Right cardiac atrium (tissue), 5 donors: ENCODE results near the gene NEU4. TPM values are rescaled to one million over a fixed set of nuclear protein-coding genes. Genes with fewer than 3 reads are reported as not detected.
"Not testable (repeated sequence)": the region's sequence is repeated elsewhere in the genome, so short reads cannot be mapped to it uniquely, and the experiment has no call there.

Experiments used
- ATAC-seq, 2 donors: fragments of 200-7000 bp; cut with Tn5 transposase; one replicate each; pipeline versions ENCODE4 v1.8.0 to v1.9.1; 2020; ENCODE audit warnings: moderate library complexity in 2 of 2, mild to moderate bottlenecking in 1 of 2
- DNase-seq, 3 donors: peaks; one replicate each; pipeline ENCODE4 v3.0.0-alpha.2; 2020
- H3K27ac ChIP-seq: one replicate; pipeline ENCODE4 v1.5.1; 2013; ENCODE audit warnings: mild to moderate bottlenecking, low read length, control low read depth, moderate library complexity
- H3K27me3 ChIP-seq: one replicate; pipeline ENCODE4 v1.6.1; 2013; ENCODE audit not compliant: control insufficient read depth, insufficient read depth
- H3K4me1 ChIP-seq: one replicate; pipeline ENCODE4 v1.6.1; 2013; ENCODE audit warnings: low read length; ENCODE audit not compliant: control insufficient read depth, insufficient read depth
- H3K4me3 ChIP-seq: one replicate; pipeline ENCODE4 v1.5.1; 2013; ENCODE audit warnings: low read length, control low read depth
- H3K9me3 ChIP-seq: one replicate; pipeline ENCODE4 v1.6.1; 2013; ENCODE audit warnings: low read length; ENCODE audit not compliant: control insufficient read depth
- whole genome bisulfite sequencing: extraction: QIAGEN DNeasy Blood & Tissue Kit; methylation state at CpG from one replicate; pipeline ENCODE4 v1.1.7; 2013; 5-methylcytosine and 5-hydroxymethylcytosine counted together
- intact Hi-C, 4 donors: fragments of 100-400 bp; cut with DNase I; formaldehyde crosslinking; loops; one replicate each; pipeline versions ENCODE4 v1.11.0 to v1.14.0; 2022 to 2023
- polyA plus RNA-seq: library from polyadenylated mRNA; stranded (reverse); fragments of 200-250 nt; gene quantifications from one replicate; pipeline ENCODE4 v1.2.3, GENCODE V29; 2013
- total RNA-seq, 4 donors: library from RNA; stranded (reverse); fragmentation: NEBNext Ultra II Directional; extraction: Animal tissue kit (Norgen Biotek cat#: 25700); gene quantifications; one replicate each; pipeline ENCODE4 v1.2.1, GENCODE V29; 2021
- donor health status: healthy with polysubstance abuse.
- donor health status: DM: no; HTN: yes; CAD: no.
- donor health status: DM: no; HTN: no; CAD: no.
- donor health status: DM: no; HTN: yes; CAD: no; lungs with severe emphysema.
- donor health status: DM: yes; HTN: yes; CAD: no.

The NEU4 gene
- total and polyA plus RNA-seq, 5 donors, result 0.17 to 1.4 (median 0.76) TPM; not detected in 1

DNA sequence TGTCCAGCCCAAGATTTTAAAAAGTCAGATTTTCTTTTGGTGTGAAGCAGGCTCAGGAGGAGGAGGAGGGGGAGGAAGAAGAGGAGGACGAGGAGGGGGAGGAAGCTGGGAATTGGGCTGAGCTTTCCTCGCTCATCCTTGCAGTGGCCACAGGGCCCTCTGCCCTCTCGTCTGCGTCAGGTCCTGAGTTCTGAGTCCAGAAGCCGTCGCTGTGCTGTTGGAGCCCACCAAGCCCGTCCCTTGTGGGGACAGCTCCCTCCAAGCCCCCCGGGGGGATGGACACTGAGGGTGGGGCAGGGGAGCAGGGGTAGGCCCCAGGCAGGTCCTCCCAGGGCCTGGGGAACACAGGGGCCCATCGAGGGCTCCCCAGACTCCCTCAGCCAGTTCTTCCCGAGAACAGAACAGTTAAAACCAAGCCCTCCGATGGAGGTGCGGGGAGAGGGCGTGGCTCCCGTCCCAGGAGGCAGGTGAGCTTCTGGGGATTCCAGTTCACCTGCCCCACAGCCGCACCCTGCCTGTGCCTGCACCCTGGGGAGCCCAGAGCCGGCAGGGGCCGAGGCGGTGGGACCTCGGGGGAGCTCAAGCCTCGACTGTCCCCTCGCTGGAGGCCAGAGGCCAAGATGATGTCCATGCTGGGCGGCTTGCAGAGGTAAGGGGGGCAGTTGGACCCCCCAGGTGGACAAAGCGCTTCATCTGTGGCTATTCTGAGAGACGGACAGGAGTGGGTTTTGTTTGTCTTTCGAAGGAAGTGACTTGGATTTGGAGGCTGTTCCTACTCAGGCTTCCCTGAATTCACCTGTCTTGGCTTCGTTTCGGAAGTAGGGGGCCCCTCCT is 32.4 kb upstream of the NEU4 start, which contains the start of gene GAL3ST2:
TSS of gene GAL3ST2 (plus strand) at position 487 of the 834 bp plus-strand sequence. CDS start at position 621, 134 bp downstream.
- Histone ChIP-seq H3K4me1 (no peaks in the 10 kb centered on the region), H3K4me3 (no peak within 1 kb of the TSS), H3K9me3 (no peaks in the 10 kb centered on the region), H3K27me3 (no peaks in the 10 kb centered on the region), H3K27ac (no peak within 1 kb of the TSS)
- peak in 2 of 3 donors; percentile 29 to 37 for DNase-seq
- intact Hi-C loops, result no loop called here
- no peak for ATAC-seq
- 77% methylated on average over 27 of the region's 27 CpGs for WGBS

- no peaks in the 10 kb centered on the region for H3K9me3 ChIP-seq
- H3K27ac ChIP-seq, result no peak overlapping the region
- 72% methylated on average over 22 of the region's 22 CpGs for WGBS
- no peak overlapping the region for H3K4me3 ChIP-seq
- no peak for ATAC-seq
- DNase-seq, result peak in 2 of 3 donors; percentile 17 to 18
- intact Hi-C loops, result no loop called here
- H3K4me1 ChIP-seq, result no peaks in the 10 kb centered on the region
- no peaks in the 10 kb centered on the region for H3K27me3 ChIP-seq
Measured at GRCh38 chr2:241777170-241777685, 31.8 kb upstream of the NEU4 start.

DNA sequence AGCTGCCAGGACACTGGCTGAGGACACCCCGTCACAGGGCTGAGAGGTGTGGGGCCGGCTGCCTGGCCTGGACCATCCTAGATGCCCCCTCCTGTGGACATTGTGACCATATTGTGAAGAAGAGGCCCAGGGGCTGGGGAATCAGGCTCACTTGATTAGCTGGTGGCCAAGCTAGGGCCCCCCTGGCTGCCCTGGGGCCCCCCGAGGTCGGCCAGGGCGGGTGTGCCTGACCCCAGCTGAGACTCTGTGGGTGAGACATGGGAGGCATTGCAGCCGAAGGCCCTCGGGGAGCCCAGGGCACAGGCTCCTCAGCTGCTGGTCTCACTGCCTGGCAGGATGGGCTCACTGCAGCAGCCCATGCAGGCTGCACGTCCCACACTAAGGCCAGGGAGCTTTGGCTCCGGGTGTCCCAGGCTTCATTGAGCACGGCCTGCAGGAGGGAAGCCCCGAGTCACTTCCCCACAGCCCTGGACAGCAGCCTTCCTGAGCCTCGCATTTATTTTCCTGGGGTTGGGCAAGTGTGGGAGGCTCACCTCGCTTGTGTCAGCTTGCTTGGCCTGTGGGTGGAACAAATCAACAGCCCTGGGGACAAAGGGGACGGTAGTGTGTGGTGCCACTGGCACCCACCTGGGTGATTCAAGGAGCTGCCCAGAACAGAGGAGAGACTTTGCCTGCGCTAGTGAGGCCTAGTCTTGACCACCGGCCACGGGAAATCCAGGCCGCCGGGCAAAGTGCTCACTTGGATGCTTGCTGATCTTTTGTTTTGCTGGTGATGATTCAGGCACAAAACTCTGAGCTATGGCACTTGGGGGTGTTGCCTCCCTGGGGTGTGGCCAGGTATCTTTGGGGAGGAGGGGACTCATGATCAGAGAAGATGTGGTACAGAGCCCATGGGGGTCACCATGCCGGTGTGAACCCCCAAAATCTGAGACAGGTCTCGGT is 31.0 kb upstream of the NEU4 start:
- no peaks in the 10 kb centered on the region for H3K4me1 ChIP-seq
- WGBS, result 74% methylated on average over 21 of the region's 21 CpGs
- H3K9me3 ChIP-seq, result no peaks in the 10 kb centered on the region

GRCh38 chr2:241780939-241781569 is 27.9 kb upstream of the NEU4 start:
- Histone ChIP-seq H3K4me3 (no peak overlapping the region), H3K9me3 (no peaks in the 10 kb centered on the region), H3K27ac (no peak overlapping the region), H3K4me1 (no peaks in the 10 kb centered on the region), H3K27me3 (no peaks in the 10 kb centered on the region)
- DNase-seq (no peak), ATAC-seq (no peak)
- intact Hi-C loops, result no loop called here
- WGBS, result 85% methylated on average over 5 of the region's 5 CpGs

More for the DNA sequence above, 31.0 kb upstream of the NEU4 start:
- ATAC-seq (no peak), DNase-seq (peak in 2 of 3 donors; percentile 20 to 24)
- H3K27me3 ChIP-seq, result no peaks in the 10 kb centered on the region
- intact Hi-C loops, result no loop called here
- no peak overlapping the region for H3K27ac ChIP-seq
- H3K4me3 ChIP-seq, result no peak overlapping the region

DNA sequence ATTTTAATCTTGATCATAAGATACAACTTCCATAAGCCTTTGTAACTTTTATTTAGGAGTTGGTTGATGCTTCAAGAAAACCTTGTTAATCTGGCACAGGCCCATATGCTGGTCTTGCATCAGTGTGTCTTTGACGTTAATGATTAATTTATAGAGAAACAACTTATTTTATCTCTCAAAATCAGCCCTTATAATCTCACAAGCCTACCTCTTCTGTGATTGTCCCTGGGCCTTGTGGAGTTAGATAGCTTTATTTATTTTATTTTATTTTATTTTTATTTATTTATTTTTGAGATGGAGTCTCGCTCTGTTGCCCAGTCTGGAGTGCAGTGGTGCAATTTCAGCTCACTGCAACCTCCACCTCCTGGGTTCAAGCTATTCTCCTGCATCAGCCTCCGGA is 26.9 kb upstream of the NEU4 start:
- WGBS, result 88% methylated on average over 3 of the region's 3 CpGs
- H3K9me3 ChIP-seq, H3K27ac ChIP-seq, H3K4me1 ChIP-seq, intact Hi-C loops, ATAC-seq, H3K4me3 ChIP-seq, DNase-seq, H3K27me3 ChIP-seq: not testable (repeated sequence)

- H3K4me1 ChIP-seq, result no peaks in the 10 kb centered on the region
- WGBS, result 86% methylated on average over 4 of the region's 4 CpGs
- H3K9me3 ChIP-seq, result no peaks in the 10 kb centered on the region
- DNase-seq (no peak), ATAC-seq (no peak)
- H3K4me3 ChIP-seq, result no peak overlapping the region
- no peak overlapping the region for H3K27ac ChIP-seq
- intact Hi-C loops, result no loop called here
- H3K27me3 ChIP-seq, result no peaks in the 10 kb centered on the region
Measured at GRCh38 chr2:241788135-241788534, 20.9 kb upstream of the NEU4 start.

- ATAC-seq (no peak), DNase-seq (no peak)
- H3K4me3 ChIP-seq, result no peak overlapping the region
- no peak overlapping the region for H3K27ac ChIP-seq
- no peaks in the 10 kb centered on the region for H3K4me1 ChIP-seq
- no peaks in the 10 kb centered on the region for H3K27me3 ChIP-seq
- 34% methylated on average over 3 of the region's 3 CpGs for WGBS
- H3K9me3 ChIP-seq, result no peaks in the 10 kb centered on the region
- intact Hi-C loops, result no loop called here
Measured at GRCh38 chr2:241788572-241788971, 20.4 kb upstream of the NEU4 start.

DNA sequence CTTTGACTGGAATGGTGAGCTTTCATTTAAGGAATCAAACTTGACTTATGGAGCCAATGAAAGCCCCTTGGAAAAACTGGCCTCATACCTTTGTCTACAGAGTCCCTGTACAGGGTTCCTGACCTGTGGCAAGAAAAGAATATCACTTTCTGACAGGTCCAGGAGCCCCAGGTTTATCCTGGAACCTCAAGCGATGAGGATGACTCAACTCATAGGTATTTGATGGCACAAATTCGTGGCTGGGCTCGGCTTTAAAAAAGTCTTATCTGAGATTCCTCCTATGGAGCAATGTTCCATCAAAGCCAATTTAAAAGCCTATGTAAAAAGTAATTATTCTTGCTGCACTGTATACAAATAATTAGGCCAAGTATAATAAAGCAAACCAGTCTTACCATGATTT is 17.6 kb upstream of the NEU4 start:
- DNase-seq, result peak in 1 of 3 donors; percentile 3
- H3K27me3 ChIP-seq, H3K27ac ChIP-seq, ATAC-seq, H3K4me1 ChIP-seq, H3K4me3 ChIP-seq, intact Hi-C loops, H3K9me3 ChIP-seq: not testable (repeated sequence)
- 50% methylated on average over 3 of the region's 3 CpGs for WGBS

DNA sequence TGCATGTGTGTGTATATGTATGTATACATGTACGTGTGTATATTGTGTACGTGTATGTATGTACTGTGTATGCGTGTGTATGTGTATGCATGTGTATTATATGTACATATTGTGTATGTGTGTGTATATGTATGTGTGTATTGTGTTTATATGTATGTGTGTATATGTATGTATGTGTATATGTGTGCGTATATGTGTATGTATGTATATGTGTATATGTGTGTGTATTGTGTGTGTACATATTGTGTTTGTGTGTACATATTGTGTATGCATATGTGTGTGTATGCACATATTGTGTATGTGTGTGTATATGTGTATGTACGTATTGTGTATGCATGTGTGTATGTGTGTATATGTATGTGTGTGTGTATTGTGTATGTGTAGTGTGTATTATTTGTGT is 15.6 kb upstream of the NEU4 start:
- no peaks in the 10 kb centered on the region for H3K9me3 ChIP-seq
- intact Hi-C loops, result no loop called here
- no peak overlapping the region for H3K4me3 ChIP-seq
- DNase-seq (no peak), ATAC-seq (no peak)
- WGBS, result 92% methylated on average over 5 of the region's 5 CpGs
- H3K27ac ChIP-seq, result no peak overlapping the region
- H3K27me3 ChIP-seq, result no peaks in the 10 kb centered on the region
- H3K4me1 ChIP-seq, result no peaks in the 10 kb centered on the region

DNA sequence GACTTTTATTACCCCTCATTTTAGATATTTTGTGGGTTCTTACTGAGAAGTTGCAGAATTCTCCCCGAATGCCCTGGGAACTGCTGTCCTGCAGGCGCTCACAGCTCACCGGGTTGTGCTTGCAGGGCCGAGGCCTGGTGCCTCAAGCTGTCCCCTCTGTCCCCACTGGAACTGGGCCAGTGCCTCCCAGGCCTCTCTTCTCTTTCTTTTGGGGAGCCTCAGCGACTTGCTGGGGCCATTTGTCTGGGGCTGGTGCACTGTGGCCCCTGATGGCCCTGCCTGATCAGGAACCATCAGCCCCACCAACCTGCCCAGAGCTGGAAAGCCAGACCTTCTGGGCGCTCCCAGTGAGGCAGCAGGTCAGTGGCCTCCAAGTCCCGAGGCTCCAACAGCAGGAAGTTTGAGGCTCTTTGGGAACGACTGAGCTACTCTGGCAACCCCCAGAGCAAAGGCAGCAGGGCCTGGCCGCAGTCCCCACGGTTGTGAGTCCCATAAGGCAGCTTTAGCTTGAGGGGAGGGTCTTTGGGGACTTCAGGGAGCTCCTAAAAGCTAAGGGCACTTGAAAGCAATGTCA is 14.7 kb upstream of the NEU4 start:
- Histone ChIP-seq H3K27ac (no peak overlapping the region), H3K4me3 (no peak overlapping the region), H3K4me1 (no peaks in the 10 kb centered on the region), H3K27me3 (no peaks in the 10 kb centered on the region), H3K9me3 (no peaks in the 10 kb centered on the region)
- DNase-seq (peak in 1 of 3 donors; percentile 6), ATAC-seq (no peak)
- intact Hi-C loops, result no loop called here
- 86% methylated on average over 10 of the region's 10 CpGs for WGBS
